MM.1S (cell line): ENCODE results near the gene ITSN1.

Experiments
- DNase-seq: peaks from one replicate; pipeline ENCODE4 v3.0.0-alpha.2; 2015
- H2AFZ ChIP-seq: fragments of 300-600 bp; sonication (generic); 2 replicates; pipeline ENCODE4 v1.6.0; 2016; ENCODE audit warnings: antibody characterized with exemption, low read length
- H3F3A ChIP-seq: fragments of 300-600 bp; sonication (generic); 2 replicates; pipeline ENCODE4 v1.6.1; 2016; ENCODE audit warnings: mild to moderate bottlenecking, antibody characterized with exemption, low read length, moderate library complexity, mixed read lengths; ENCODE audit not compliant: insufficient read depth
- H3K27ac ChIP-seq: fragments of 300-600 bp; sonication (generic); 2 replicates; pipeline ENCODE4 v1.5.1; 2016; ENCODE audit warnings: mild to moderate bottlenecking, low read length
- H3K27me3 ChIP-seq: fragments of 300-600 bp; sonication (generic); replicated peaks from 2 replicates; pipeline ENCODE4 v1.6.0; 2016; ENCODE audit warnings: low read length; ENCODE audit not compliant: insufficient read depth
- H3K36me3 ChIP-seq: fragments of 300-600 bp; sonication (generic); replicated peaks from 2 replicates; pipeline ENCODE4 v1.6.1; 2016; ENCODE audit warnings: mild to moderate bottlenecking, low read length, mixed read lengths; ENCODE audit not compliant: insufficient read depth
- H3K4me1 ChIP-seq: fragments of 300-600 bp; sonication (generic); 2 replicates; pipeline ENCODE4 v1.6.1; 2016; ENCODE audit warnings: low read length, mixed read lengths
- H3K4me2 ChIP-seq: fragments of 300-600 bp; sonication (generic); 2 replicates; pipeline ENCODE4 v1.6.0; 2016; ENCODE audit warnings: low read depth, low read length
- H3K4me3 ChIP-seq: fragments of 300-600 bp; sonication (generic); 2 replicates; pipeline ENCODE4 v1.5.1; 2016; ENCODE audit warnings: low read length, mixed read lengths
- H3K79me2 ChIP-seq: fragments of 300-600 bp; sonication (generic); 2 replicates; pipeline ENCODE4 v1.6.1; 2016; ENCODE audit warnings: mixed run types, low read length, mixed read lengths
- H3K9ac ChIP-seq: fragments of 300-600 bp; sonication (generic); 2 replicates; pipeline ENCODE4 v1.6.1; 2016; ENCODE audit warnings: low read length, mixed read lengths
- H3K9me2 ChIP-seq: fragments of 300-600 bp; sonication (generic); replicated peaks from 2 replicates; pipeline ENCODE4 v1.6.1; 2016; ENCODE audit warnings: mild to moderate bottlenecking, low read length, mixed read lengths; ENCODE audit not compliant: insufficient read depth
- H3K9me3 ChIP-seq: fragments of 300-600 bp; sonication (generic); replicated peaks from 2 replicates; pipeline ENCODE4 v1.6.1; 2016; ENCODE audit warnings: mild to moderate bottlenecking, low read length, mixed read lengths; ENCODE audit not compliant: insufficient read depth
- H4K20me1 ChIP-seq: fragments of 300-600 bp; sonication (generic); 2 replicates; pipeline ENCODE4 v1.6.1; 2016; ENCODE audit warnings: mild to moderate bottlenecking, low read length, moderate library complexity, mixed read lengths; ENCODE audit not compliant: insufficient read depth
- EZH2 ChIP-seq: fragments of 300-600 bp; sonication (generic); optimal IDR thresholded peaks from 2 replicates; pipeline ENCODE3; 2017; ENCODE audit warnings: low read depth, mild to moderate bottlenecking, antibody characterized with exemption, low read length, mixed read lengths
- EZH2phosphoT487 ChIP-seq: fragments of 300-600 bp; sonication (generic); IDR thresholded peaks from 2 replicates; pipeline ENCODE4 v1.6.1; 2018; ENCODE audit warnings: antibody characterized with exemption, low read length
- TF ChIP-seq, protein P1 (sequence below): fragments of 300-600 bp; sonication (generic); IDR thresholded peaks from 2 replicates; pipeline ENCODE4 v1.5.1; 2016; ENCODE audit warnings: antibody characterized with exemption, low read length, mixed read lengths

ITSN1 gene

DNA sequence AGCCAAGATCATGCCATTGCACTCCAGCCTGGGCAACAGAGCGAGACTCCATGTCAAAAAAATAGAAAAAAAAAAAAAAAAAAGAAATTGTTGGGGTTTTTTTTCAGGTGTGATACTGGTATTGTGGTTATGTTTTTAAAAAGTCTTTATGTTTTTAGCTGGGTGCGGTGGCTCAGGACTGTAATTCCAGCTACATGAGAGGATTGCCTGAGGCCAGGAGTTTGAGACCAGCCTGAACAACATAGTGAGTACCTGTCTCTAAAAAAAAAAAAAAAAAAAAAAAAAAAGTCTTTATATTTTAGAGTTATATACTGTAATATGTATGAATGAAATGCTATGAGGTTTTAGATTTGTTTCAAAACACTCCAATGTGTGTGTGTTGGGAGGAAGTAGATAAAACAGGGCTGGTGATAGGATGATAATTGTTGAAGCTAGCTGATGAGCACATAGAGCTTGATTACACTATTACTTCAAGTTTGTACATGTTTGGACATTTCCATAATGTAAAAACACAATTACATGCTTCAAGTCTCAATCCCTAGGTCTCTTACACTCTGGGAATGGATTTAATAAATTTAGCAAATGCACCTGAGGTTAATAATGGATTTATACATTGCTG, 303.5 kb downstream of the ITSN1 start:
- no peak overlapping the region for H3K4me3 ChIP-seq
- no peaks in the 10 kb centered on the region for H4K20me1 ChIP-seq
- peaks cover 31% of the 10 kb centered on the region for H3K4me1 ChIP-seq
- no peak overlapping the region for H2AFZ ChIP-seq
- H3K36me3 ChIP-seq = no peaks in the 10 kb centered on the region
- no peaks in the 10 kb centered on the region for H3K9me3 ChIP-seq
- H3K79me2 ChIP-seq = no peaks in the 10 kb centered on the region
- no peak overlapping the region for H3K27ac ChIP-seq
- H3K9ac ChIP-seq = no peak overlapping the region
- no peaks in the 10 kb centered on the region for H3K9me2 ChIP-seq
- no peaks in the 10 kb centered on the region for H3K27me3 ChIP-seq
- no peak overlapping the region for H3K4me2 ChIP-seq
- H3F3A ChIP-seq = peaks cover 18% of the 10 kb centered on the region
- TF ChIP-seq EZH2phosphoT487 = no peak
- TF ChIP-seq EZH2 = no peak
- TF ChIP-seq, protein P1, sequence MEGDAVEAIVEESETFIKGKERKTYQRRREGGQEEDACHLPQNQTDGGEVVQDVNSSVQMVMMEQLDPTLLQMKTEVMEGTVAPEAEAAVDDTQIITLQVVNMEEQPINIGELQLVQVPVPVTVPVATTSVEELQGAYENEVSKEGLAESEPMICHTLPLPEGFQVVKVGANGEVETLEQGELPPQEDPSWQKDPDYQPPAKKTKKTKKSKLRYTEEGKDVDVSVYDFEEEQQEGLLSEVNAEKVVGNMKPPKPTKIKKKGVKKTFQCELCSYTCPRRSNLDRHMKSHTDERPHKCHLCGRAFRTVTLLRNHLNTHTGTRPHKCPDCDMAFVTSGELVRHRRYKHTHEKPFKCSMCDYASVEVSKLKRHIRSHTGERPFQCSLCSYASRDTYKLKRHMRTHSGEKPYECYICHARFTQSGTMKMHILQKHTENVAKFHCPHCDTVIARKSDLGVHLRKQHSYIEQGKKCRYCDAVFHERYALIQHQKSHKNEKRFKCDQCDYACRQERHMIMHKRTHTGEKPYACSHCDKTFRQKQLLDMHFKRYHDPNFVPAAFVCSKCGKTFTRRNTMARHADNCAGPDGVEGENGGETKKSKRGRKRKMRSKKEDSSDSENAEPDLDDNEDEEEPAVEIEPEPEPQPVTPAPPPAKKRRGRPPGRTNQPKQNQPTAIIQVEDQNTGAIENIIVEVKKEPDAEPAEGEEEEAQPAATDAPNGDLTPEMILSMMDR = no peak
- no peak for DNase-seq

DNA sequence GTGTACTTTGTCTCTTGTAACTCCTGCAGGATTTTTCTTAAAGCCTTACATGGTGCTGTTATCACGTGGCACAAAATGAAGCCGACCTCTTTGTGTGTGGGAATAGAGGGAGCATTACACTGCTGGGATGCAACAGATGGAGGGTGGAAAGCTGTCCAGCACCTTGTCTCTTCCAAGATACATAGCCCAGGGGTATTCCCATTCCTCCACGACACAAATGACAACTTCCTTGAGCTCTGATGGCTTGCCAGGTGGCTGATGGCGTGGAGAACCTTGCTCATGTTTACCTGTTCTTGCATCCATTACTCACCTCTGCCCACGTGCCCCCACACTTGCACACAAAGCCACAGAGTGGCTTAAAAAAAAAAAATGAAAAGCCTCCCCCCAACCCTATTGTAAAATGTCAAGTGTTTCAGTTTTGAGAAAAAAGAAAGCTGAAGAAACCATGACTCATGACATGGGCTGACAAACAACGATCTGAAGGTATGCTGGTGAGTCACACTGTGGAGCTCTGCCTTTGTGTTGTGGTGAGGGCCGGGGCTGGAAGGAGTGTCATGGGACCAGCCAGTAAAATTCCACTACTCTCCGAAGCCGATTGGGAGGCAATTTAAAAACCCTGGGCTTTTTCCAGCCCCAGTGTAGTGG, 305.3 kb downstream of the ITSN1 start:
- H3K79me2 ChIP-seq = no peaks in the 10 kb centered on the region
- peak overlapping the region; percentile 80 for H3K27ac ChIP-seq
- H4K20me1 ChIP-seq = no peaks in the 10 kb centered on the region
- no peaks in the 10 kb centered on the region for H3K36me3 ChIP-seq
- TF ChIP-seq EZH2phosphoT487 (no peak), EZH2 (no peak)
- TF ChIP-seq, protein P1 = no peak
- peak overlapping the region; percentile 43 for H3K9ac ChIP-seq
- no peaks in the 10 kb centered on the region for H3K27me3 ChIP-seq
- H3K4me3 ChIP-seq = peak overlapping the region; percentile 29
- H3K9me3 ChIP-seq = no peaks in the 10 kb centered on the region
- peak overlapping the region; percentile 62 for H3K4me2 ChIP-seq
- DNase-seq = peak; percentile 90
- H3K9me2 ChIP-seq = no peaks in the 10 kb centered on the region
- H3K4me1 ChIP-seq = peaks cover 31% of the 10 kb centered on the region
- H3F3A ChIP-seq = peaks cover 18% of the 10 kb centered on the region
- H2AFZ ChIP-seq = peak overlapping the region; percentile 55

DNA sequence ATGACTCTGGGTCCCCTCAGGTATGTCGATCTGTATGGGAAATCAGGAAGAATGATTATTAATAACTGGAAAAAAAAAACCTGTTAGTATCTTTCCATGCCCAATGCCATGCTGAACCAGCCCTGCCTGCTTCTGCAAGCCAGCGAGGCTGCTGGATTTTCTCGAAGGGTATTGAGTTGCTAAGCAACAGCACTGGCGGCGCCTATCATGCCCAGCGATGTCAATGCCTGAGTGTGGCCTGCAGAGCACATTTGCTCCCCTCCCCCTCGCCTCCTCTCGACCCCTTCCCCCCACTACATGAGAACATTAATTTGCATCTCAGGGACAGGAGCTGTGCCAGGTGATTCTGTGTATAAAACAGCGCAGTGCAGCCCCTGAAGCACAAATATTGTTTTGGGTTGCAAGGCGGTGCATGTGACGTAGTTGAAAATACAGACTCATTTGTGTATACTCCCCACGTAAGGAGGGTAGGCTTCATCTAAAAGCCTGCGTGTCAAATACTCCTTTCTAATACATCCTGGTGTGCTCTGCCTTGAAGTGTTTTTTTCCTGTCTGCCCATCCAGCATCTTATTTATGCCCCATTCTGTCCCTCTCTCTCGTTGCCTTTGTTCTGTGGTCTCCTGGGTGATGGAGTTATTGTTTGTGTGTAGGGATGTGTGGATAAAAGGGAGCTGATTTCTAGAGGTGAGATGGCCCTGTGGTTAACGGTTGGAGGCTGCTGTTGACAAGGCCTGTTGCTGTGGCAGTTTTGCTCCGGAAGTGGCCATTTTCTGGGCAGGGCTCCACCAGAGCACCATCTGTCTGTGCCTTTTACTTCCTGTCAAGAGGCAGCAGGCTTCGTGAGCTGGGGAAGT, 306.0 kb downstream of the ITSN1 start:
- peak; percentile 72 for DNase-seq
- Histone ChIP-seq H3K9ac (peak overlapping the region; percentile 43), H2AFZ (peak overlapping the region; percentile 55), H4K20me1 (no peaks in the 10 kb centered on the region), H3K4me2 (peak overlapping the region; percentile 62), H3K4me1 (peaks cover 31% of the 10 kb centered on the region), H3K9me2 (no peaks in the 10 kb centered on the region), H3K79me2 (no peaks in the 10 kb centered on the region), H3K27ac (peak overlapping the region; percentile 80), H3K36me3 (no peaks in the 10 kb centered on the region), H3K4me3 (peak overlapping the region; percentile 29), H3F3A (peaks cover 18% of the 10 kb centered on the region), H3K27me3 (no peaks in the 10 kb centered on the region), H3K9me3 (no peaks in the 10 kb centered on the region)
- TF ChIP-seq EZH2 = no peak
- TF ChIP-seq, protein P1 = no peak
- TF ChIP-seq EZH2phosphoT487 = no peak
